Stimulated activated naive CD4-positive, alpha-beta T cell (primary cell): ENCODE data around the gene OR5AS1.
"Not testable (repeated sequence)": the region's sequence is repeated elsewhere in the genome, so short reads cannot be mapped to it uniquely, and the experiment has no call there.

Experiments
- DNase-seq, 6 experiments: peaks; one replicate each; lab custom pipeline; 2025; lab: John Stamatoyannopoulos, UW

OR5AS1 gene

GRCh38 chr11:56027354-56027753 is at the start of gene OR5AS1:
OR5AS1 (plus strand) TSS chr11:56027654; CDS start chr11:56030419, 2,765 bp downstream.
- no peak for DNase-seq

- DNase-seq, result no peak
Observed at GRCh38 chr11:55994525-55994924, 32.9 kb upstream of the OR5AS1 start, which contains the start of gene OR5F1. OR5F1 (minus strand) TSS chr11:55994625; CDS start chr11:55994625, 0 bp downstream.

- DNase-seq, result no peak
Observed at GRCh38 chr11:56010716-56011115, 16.7 kb upstream of the OR5AS1 start.

GRCh38 chr11:56013805-56014204 is 13.6 kb upstream of the OR5AS1 start:
- no peak for DNase-seq

- DNase-seq, result no peak
Observed at GRCh38 chr11:56045538-56045937, 18.1 kb downstream of the OR5AS1 start.

- no peak for DNase-seq
Observed at GRCh38 chr11:56048480-56048879, 21.0 kb downstream of the OR5AS1 start.

GRCh38 chr11:56049487-56049886 is 22.0 kb downstream of the OR5AS1 start:
- no peak for DNase-seq

- DNase-seq, result not testable (repeated sequence)
Observed at GRCh38 chr11:56056366-56056765, 28.9 kb downstream of the OR5AS1 start.

- not testable (repeated sequence) for DNase-seq
Observed at GRCh38 chr11:56057661-56058237, 30.3 kb downstream of the OR5AS1 start.

- not testable (repeated sequence) for DNase-seq
Observed at GRCh38 chr11:56058260-56058780, 30.9 kb downstream of the OR5AS1 start.

- DNase-seq, result no peak
Observed at GRCh38 chr11:56066980-56067379, 39.5 kb downstream of the OR5AS1 start.
